Skin epidermis (tissue), 12 donors: ENCODE data around the gene AKR1C3.
"Not testable (repeated sequence)": the region's sequence is repeated elsewhere in the genome, so short reads cannot be mapped to it uniquely, and the experiment has no call there.

ENCODE experiments used
- H3K27ac ChIP-seq, 21 experiments: fragments of 200-600 bp; sonication (generic) in 11 of 21; one replicate each; pipeline ENCODE4 v1.5.0; 2020; ENCODE audit warnings: mild to moderate bottlenecking in 3 of 21, inconsistent platforms in 2 of 21, moderate library complexity in 2 of 21
- H3K4me3 ChIP-seq, 7 experiments: fragments of 200-600 bp; sonication (generic) in 2 of 7; one replicate each; pipeline ENCODE4 v1.5.0; 2020; ENCODE audit warnings: inconsistent platforms in 2 of 7, mild to moderate bottlenecking in 2 of 7, moderate library complexity in 1 of 7

AKR1C3 gene

GRCh38 chr10:5081091-5081490, 13.1 kb upstream of the AKR1C3 start:
- no peak overlapping the region for H3K4me3 ChIP-seq
- no peak overlapping the region for H3K27ac ChIP-seq

GRCh38 chr10:5088703-5089261, 5.4 kb upstream of the AKR1C3 start:
- Histone ChIP-seq H3K4me3 (no peak overlapping the region), H3K27ac (no peak overlapping the region)

- Histone ChIP-seq H3K27ac (no peak overlapping the region), H3K4me3 (no peak overlapping the region)
Observed at GRCh38 chr10:5089865-5090264, 4.3 kb upstream of the AKR1C3 start.

- Histone ChIP-seq H3K4me3 (no peak overlapping the region), H3K27ac (no peak overlapping the region)
Observed at GRCh38 chr10:5090551-5090950, 3.7 kb upstream of the AKR1C3 start.

- Histone ChIP-seq H3K4me3 (no peak overlapping the region), H3K27ac (no peak overlapping the region)
Observed at GRCh38 chr10:5091196-5091595, 3.0 kb upstream of the AKR1C3 start.

- Histone ChIP-seq H3K4me3 (no peak overlapping the region), H3K27ac (no peak overlapping the region)
Observed at GRCh38 chr10:5092375-5092774, 1.8 kb upstream of the AKR1C3 start.

GRCh38 chr10:5092848-5093790, 1.1 kb upstream of the AKR1C3 start:
- no peak overlapping the region for H3K4me3 ChIP-seq

GRCh38 chr10:5095687-5096086, 1.5 kb downstream of the AKR1C3 start:
- Histone ChIP-seq H3K27ac (peak overlapping the region in 2 of 21 experiments; percentile 71 to 72), H3K4me3 (peak overlapping the region in 4 of 7 experiments; percentile 31 to 45 (median 40))

More at GRCh38 chr10:5092848-5093790, 1.1 kb upstream of the AKR1C3 start:
- no peak overlapping the region for H3K27ac ChIP-seq

- Histone ChIP-seq H3K4me3 (peak overlapping the region in 1 of 7 experiments; percentile 45), H3K27ac (peak overlapping the region in 1 of 21 experiments; percentile 40)
Observed at GRCh38 chr10:5096108-5096507, 1.9 kb downstream of the AKR1C3 start.

GRCh38 chr10:5102479-5102878, 8.3 kb downstream of the AKR1C3 start:
- H3K27ac ChIP-seq, H3K4me3 ChIP-seq: not testable (repeated sequence)

- H3K4me3 ChIP-seq: no peak overlapping the region
- H3K27ac ChIP-seq: no peak overlapping the region
Observed at GRCh38 chr10:5103481-5103880, 9.3 kb downstream of the AKR1C3 start.

GRCh38 chr10:5105626-5106025, 11.4 kb downstream of the AKR1C3 start:
- Histone ChIP-seq H3K27ac (no peak overlapping the region), H3K4me3 (no peak overlapping the region)

GRCh38 chr10:5106553-5106952, 12.3 kb downstream of the AKR1C3 start:
- Histone ChIP-seq H3K4me3 (no peak overlapping the region), H3K27ac (no peak overlapping the region)

- H3K27ac ChIP-seq: no peak overlapping the region
- H3K4me3 ChIP-seq: no peak overlapping the region
Observed at GRCh38 chr10:5107860-5108526, 13.8 kb downstream of the AKR1C3 start.

GRCh38 chr10:5108658-5109416, 14.6 kb downstream of the AKR1C3 start:
- H3K4me3 ChIP-seq: no peak overlapping the region

GRCh38 chr10:5109861-5110260, 15.6 kb downstream of the AKR1C3 start:
- H3K27ac ChIP-seq, H3K4me3 ChIP-seq: not testable (repeated sequence)

More at GRCh38 chr10:5108658-5109416, 14.6 kb downstream of the AKR1C3 start:
- H3K27ac ChIP-seq: no peak overlapping the region

GRCh38 chr10:5116621-5117020, 22.4 kb downstream of the AKR1C3 start:
- Histone ChIP-seq H3K4me3 (no peak overlapping the region), H3K27ac (no peak overlapping the region)

GRCh38 chr10:5117026-5117425, 22.8 kb downstream of the AKR1C3 start:
- H3K27ac ChIP-seq: no peak overlapping the region
- H3K4me3 ChIP-seq: no peak overlapping the region

GRCh38 chr10:5119997-5120396, 25.8 kb downstream of the AKR1C3 start:
- H3K4me3 ChIP-seq, H3K27ac ChIP-seq: not testable (repeated sequence)

- Histone ChIP-seq H3K4me3 (no peak overlapping the region), H3K27ac (no peak overlapping the region)
Observed at GRCh38 chr10:5123886-5124285, 29.7 kb downstream of the AKR1C3 start.
